Measurements from ENCODE around the gene NGLY1. TPM values are rescaled to one million over a fixed set of nuclear protein-coding genes. Genes with fewer than 3 reads are reported as not detected.

Gene NGLY1
- total RNA-seq, 4 donors from 2014 or later: 61.5 to 73.3 (median 68.6) TPM

GRCh38 chr3:25713341-25713985 is 69.8 kb downstream of the NGLY1 start:
- Histone ChIP-seq H3K4me1 (no peaks in the 10 kb centered on the region), H3K4me3 (no peak overlapping the region), H3K36me3 (peaks cover 0 to 1% of the 10 kb centered on the region in 2 donors), H3K27me3 (peaks cover 0 to 2% (median 0%) of the 10 kb centered on the region in 3 donors), H3K9me3 (no peaks in the 10 kb centered on the region), H3K27ac (no peak overlapping the region)
- ATAC-seq (no peak), DNase-seq (no peak)
- intact Hi-C loops (cut with DNase I; ENCODE audit: low total_unique reads): no loop called here
- in situ Hi-C loops (cut with MboI; ENCODE audit: low sequenced_read_pairs in 4 of 4): no loop called here
- TF ChIP-seq CTCF (IDR thresholded peaks at IDR 0.05 in 4 of 5, conservative IDR thresholded peaks at IDR 0.05 in 1 of 5) (no peak), POLR2A (IDR thresholded peaks at IDR 0.05) (no peak)

GRCh38 chr3:25711090-25711489 is 72.2 kb downstream of the NGLY1 start:
- Histone ChIP-seq H3K27me3 (peaks cover 0 to 2% (median 0%) of the 10 kb centered on the region in 3 donors), H3K9me3 (no peaks in the 10 kb centered on the region), H3K4me1 (no peaks in the 10 kb centered on the region), H3K27ac (no peak overlapping the region), H3K4me3 (no peak overlapping the region), H3K36me3 (no peaks in the 10 kb centered on the region)
- ATAC-seq (no peak), DNase-seq (no peak)
- TF ChIP-seq POLR2A (IDR thresholded peaks at IDR 0.05): no peak
- TF ChIP-seq CTCF (IDR thresholded peaks at IDR 0.05 in 4 of 5, conservative IDR thresholded peaks at IDR 0.05 in 1 of 5): no peak
- in situ Hi-C loops (cut with MboI; ENCODE audit: low sequenced_read_pairs in 4 of 4) (no loop called here), intact Hi-C loops (cut with DNase I; ENCODE audit: low total_unique reads) (no loop called here)

- Histone ChIP-seq H3K9me3 (no peaks in the 10 kb centered on the region), H3K27me3 (peaks cover 0 to 2% (median 0%) of the 10 kb centered on the region in 3 donors), H3K4me1 (no peaks in the 10 kb centered on the region), H3K36me3 (no peaks in the 10 kb centered on the region), H3K4me3 (no peak overlapping the region), H3K27ac (no peak overlapping the region)
- ATAC-seq (no peak), DNase-seq (no peak)
- in situ Hi-C loops (cut with MboI; ENCODE audit: low sequenced_read_pairs in 4 of 4) (no loop called here), intact Hi-C loops (cut with DNase I; ENCODE audit: low total_unique reads) (no loop called here)
- TF ChIP-seq POLR2A (IDR thresholded peaks at IDR 0.05) (no peak), CTCF (IDR thresholded peaks at IDR 0.05 in 4 of 5, conservative IDR thresholded peaks at IDR 0.05 in 1 of 5) (no peak)
Observed at GRCh38 chr3:25708036-25708435, 75.2 kb downstream of the NGLY1 start.

- Histone ChIP-seq H3K27me3 (peaks cover 0 to 2% (median 0%) of the 10 kb centered on the region in 3 donors), H3K4me1 (no peaks in the 10 kb centered on the region), H3K9me3 (no peaks in the 10 kb centered on the region), H3K36me3 (no peaks in the 10 kb centered on the region), H3K4me3 (no peak overlapping the region), H3K27ac (no peak overlapping the region)
- intact Hi-C loops (cut with DNase I; ENCODE audit: low total_unique reads): no loop called here
- in situ Hi-C loops (cut with MboI; ENCODE audit: low sequenced_read_pairs in 4 of 4): no loop called here
- DNase-seq: no peak
- ATAC-seq: no peak
- TF ChIP-seq CTCF (IDR thresholded peaks at IDR 0.05 in 4 of 5, conservative IDR thresholded peaks at IDR 0.05 in 1 of 5): no peak
- no peak for TF ChIP-seq POLR2A (IDR thresholded peaks at IDR 0.05)
Observed at GRCh38 chr3:25707268-25707926, 75.8 kb downstream of the NGLY1 start.

Measured in gastrocnemius medialis (tissue), 4 donors.